ENCODE data around the gene SMC1B.
"Not testable (repeated sequence)": the region's sequence is repeated elsewhere in the genome, so short reads cannot be mapped to it uniquely, and the experiment has no call there.

SMC1B gene

GRCh38 chr22:45413368-45414211 lies at the start of gene SMC1B, which contains the start of gene RIBC2:
Gene SMC1B (minus strand): TSS chr22:45413599. CDS start chr22:45413567, 32 bp downstream.
Gene RIBC2 (plus strand): TSS chr22:45413693. CDS start chr22:45413887, 194 bp downstream.
- peak; percentile 81 for DNase-seq

DNA sequence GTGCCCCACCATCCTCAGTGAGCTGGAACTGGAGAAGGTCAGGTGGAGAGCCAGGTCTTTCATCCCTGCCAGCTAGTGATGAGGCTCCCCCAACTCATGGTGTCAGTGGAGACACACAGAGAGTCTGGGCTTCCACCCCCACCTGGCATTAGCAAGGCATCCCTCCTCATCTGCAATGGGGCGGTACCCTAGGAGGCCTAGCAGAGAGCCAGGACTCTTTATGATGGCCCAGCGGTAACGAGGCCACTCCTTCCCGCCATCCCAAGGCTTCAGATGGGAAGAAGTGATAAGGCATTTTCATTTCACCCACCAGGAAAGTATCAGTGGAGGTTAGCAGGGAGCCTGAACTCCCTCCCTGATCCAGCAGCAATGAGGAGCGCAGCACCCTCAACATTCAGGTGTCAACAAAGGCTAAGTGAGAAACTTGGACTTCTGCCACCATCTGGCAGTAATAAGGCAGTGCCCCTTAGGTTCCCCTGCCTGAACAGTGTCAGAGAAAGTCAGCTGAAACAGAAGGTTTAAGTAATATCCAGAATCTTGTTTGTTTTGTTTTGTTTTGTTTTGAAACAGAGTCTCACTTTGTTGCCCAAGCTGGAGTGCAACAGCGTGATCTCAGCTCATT lies 48.7 kb upstream of the SMC1B start:
- no peak for DNase-seq

DNA sequence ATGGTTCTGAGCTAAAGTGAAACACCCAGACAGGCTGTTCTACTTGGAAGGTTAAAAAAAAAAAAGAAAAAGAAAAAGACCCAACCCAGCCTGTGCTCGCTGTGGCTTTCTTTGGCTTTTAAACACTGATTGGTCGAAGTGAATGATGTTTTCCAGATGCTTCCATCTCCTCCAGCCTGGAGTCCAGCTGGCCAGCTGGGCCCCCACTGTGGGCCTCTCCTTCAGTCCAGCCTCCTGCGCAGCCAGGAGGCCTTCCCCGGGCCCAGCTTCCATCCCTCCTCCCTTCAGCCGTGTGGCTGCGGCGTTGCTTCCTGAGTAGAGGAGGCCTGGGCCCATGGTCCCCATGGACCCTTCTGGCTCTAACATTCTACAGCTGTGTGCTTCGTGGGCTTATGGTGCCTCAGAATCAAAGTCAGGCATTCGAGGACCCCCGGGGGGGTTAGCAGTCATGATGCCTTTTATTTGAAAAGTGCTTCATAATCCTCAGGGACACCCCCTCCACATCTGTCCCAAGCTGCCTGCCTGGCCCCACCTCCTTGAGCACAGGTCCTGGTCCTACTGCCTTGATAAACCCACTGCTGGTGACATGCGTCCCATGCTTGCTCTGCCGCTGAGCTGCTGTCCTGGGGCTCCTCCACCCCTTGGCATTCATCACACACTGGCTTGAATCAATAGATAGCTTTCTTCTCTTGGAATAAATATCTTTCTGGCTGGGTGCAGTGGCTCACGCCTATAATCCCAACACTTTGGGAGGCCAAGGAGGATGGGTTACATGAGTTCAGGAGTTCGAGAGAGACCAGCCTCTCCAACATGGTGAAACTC lies 47.1 kb upstream of the SMC1B start:
- DNase-seq, result no peak

GRCh38 chr22:45459235-45459634 lies 45.8 kb upstream of the SMC1B start:
- DNase-seq, result no peak

GRCh38 chr22:45458532-45458931 lies 45.1 kb upstream of the SMC1B start:
- no peak for DNase-seq

DNA sequence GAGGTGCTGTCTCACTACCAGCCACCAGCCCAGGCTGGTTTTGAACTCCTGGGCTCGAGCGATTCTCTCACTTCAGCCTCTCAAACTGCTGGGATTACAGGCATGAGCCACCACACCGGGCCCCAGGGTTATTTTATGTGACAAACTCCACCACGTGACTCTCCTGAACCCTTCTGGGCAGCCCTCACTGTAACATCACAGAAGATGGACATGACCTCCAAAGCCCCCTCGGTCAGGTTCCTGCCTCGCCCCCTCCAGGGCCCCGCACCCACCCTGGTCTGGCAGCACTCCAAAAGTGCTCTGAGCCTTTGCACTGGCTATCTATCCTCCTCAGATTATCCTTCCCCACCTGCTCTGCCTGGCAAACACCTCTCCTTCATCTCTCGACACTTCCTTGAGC lies 43.4 kb upstream of the SMC1B start:
- no peak for DNase-seq

- DNase-seq, result no peak
These were observed 42.2 kb upstream of the SMC1B start for GRCh38 chr22:45455621-45456020.

- no peak for DNase-seq
These were observed 41.8 kb upstream of the SMC1B start for GRCh38 chr22:45455212-45455611.

- no peak for DNase-seq
These were observed 40.9 kb upstream of the SMC1B start for GRCh38 chr22:45454275-45454674.

DNA sequence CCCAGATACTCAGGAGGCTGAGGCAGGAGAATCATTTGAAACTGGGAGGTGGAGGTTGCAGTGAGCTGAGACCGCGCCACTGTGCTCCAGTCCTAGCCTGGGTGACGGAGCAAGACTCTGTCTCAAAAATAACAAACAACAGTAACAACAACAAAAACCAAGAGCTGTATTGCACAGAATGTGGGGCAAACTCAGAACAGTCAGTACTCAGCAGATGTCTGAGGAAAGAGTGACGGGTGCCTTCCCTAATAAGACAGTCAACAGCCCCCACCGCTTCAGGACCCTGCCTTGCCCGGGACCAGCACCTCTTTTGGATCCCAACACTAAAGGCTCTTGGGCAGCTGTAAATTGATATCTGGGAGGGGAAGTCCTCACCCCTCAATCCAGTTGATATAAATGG lies 40.4 kb upstream of the SMC1B start:
- DNase-seq, result no peak

DNA sequence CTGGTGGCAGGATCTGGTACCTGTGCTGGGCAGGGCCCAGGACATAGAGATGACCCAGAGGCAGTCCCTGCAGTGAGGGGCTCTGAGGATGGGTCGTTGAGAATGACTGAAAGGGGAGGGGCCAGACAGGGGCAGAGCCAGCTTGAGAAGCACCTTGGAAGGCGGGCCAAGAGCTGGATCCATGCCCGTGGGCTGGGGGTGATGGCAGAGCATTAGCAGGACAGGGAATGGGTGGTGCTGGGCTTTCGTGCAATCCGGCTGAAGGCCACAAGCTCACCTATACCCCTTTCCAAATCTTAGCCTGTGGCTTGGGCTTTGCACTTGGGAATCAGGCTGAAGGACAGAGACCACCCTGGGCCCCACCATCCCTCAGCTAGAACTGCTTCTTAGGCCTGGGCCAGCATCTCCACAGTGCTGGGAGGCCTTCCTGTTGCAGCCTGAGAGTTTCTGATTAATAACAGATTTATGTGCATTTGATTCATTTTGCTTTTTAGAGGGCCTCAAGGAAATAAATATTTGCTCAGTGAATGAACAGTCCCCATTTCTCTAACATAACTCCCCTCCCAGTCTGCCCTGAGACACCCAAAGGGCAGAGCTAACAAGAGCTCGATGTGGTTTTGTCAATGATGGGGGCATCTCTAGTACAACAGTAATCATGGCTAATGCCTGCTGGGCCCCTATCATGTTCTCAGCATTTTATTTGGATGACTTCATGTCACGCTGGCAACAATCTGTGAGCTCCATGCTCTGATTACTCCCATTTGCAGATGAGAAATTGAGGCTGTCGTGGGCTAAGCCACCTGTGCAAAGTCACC lies 39.4 kb upstream of the SMC1B start:
- no peak for DNase-seq

- no peak for DNase-seq
These were observed 38.6 kb upstream of the SMC1B start for GRCh38 chr22:45451972-45452371.

DNA sequence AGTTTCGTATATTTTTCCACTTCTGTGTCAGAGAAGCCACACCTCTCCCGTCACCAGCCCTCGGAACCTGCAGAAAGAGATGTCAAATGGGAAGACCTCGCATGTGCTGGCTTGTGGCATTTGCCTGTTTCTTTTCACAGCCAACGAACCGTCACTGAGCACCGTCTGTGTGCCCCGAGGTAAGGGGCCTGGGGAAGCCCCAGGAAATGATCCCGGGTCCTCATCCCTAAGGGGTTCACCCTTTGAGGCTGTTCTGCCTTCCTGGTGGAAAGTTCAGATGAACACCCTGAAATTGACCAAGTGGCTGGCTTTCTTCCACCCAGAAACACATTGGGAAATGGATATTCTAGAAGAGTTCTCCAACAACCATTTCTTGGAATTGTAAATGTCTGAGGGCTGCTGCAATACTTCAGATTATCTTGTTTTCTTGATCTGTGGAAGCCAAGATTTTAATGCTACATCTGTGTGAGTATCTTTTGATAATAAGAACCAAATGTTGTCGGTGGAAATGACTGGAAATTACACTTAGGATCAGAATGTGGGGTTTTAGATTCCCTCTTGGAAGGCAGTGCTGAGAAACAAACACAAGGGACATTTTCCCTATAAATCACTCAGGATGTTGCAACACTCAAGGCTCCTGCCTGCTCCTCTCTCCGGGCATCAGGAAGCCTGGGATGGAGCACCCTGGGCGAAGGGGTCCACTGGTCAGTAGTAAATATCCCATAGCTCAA lies 37.7 kb upstream of the SMC1B start:
- DNase-seq, result no peak

DNA sequence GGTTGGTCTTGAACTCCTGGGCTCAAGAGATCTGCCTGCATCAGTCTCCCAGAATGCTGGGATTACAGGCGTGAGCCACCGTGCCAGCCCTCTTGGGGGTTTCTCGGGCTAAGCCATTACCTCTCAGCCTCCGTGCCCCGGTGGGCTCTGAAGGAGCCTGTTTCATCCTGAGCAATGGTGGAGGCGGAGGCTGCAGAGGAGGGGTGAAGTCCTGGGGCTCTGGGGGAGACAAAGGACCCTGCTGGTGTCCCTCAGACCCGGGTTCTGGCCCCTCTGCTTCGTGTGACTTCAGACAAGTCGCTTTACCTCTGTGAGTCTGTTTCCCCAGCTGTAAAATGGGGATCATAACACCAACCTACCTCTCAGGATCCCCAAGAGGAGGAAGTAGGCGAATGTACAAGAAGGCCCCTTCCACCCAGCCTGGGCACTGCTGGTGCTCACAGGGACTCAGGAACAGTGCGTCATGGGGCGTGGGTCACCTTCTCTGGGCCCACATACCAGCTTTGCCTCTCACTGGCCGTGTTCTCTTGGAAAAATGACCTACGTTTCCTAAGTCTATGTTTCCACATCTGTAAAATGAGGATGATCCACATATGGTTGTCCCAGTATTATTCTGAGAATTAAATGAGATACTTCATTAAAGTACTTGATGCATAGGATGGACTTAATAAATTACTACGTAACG lies 36.8 kb upstream of the SMC1B start:
- no peak for DNase-seq

DNA sequence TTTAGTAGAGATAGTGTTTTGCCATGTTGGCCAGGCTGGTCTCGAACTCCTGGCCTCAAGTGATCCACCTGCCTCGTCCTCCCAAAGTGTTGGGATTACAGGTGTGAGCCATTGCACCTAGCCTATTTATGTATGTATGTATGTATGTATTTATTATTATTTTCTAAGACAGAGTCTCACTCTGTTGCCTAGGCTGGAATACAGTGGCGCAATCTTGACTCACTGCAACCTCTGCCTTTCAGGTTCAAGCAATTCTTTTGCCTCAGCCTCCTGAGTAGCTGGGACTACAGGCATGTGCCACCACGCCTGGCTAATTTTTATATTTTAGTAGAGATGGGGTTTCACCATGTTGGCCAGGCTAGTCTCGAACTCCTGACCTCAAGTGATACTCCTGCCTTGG lies 36.0 kb upstream of the SMC1B start:
- not testable (repeated sequence) for DNase-seq

GRCh38 chr22:45448431-45448830 lies 35.0 kb upstream of the SMC1B start:
- no peak for DNase-seq

DNA sequence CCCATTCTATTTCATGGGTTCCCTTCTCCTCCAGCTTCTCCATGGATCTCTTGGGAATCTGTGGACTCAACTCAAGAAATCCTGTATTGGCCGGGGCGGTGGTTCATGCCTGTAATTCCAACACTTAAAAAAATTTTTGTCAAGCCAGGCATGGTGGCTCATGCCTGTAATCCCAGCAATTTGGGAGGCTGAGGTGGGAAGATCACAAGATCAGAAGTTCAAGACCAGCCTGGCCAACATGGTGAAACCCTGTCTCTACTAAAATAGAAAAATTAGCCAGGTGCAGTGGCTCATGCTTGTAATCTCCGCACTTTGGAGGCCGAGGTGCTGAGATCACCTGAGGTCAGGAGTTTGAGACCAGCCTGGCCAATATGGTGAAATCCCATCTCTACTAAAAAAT lies 34.2 kb upstream of the SMC1B start:
- DNase-seq, result not testable (repeated sequence)

GRCh38 chr22:45446216-45446615 lies 32.8 kb upstream of the SMC1B start:
- no peak for DNase-seq

DNA sequence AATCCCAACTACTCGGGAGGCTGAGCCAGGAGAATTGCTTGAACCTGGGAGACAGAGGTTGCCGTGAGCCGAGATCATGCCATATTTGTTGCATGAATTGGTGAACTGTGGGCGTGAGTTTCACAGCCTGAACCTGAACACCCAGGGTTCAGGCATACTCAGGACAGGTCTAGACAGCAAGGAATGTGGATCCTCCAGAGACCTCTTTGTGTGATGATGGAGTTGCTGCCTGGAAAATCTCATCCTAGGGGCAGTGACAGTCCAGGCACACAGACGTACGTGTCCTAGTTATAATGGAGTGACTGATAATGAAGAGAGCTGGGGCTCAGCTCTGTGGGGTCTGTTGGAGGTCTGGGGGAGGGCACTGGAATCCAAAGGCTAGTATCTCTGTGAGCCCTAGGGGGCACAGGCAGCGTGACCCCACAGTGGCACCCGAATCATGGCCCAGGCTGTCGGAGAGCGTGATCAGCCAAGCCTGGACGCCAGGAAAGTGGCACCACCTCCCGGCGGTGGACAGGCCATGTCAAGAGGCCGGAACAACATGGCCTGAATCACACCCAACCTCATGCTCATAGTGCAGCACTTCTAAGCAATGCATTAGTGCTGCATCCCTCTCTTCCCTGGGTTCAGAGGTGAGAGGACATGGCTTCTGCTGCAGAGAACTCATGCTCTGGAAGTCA lies 31.8 kb upstream of the SMC1B start:
- DNase-seq, result no peak

DNA sequence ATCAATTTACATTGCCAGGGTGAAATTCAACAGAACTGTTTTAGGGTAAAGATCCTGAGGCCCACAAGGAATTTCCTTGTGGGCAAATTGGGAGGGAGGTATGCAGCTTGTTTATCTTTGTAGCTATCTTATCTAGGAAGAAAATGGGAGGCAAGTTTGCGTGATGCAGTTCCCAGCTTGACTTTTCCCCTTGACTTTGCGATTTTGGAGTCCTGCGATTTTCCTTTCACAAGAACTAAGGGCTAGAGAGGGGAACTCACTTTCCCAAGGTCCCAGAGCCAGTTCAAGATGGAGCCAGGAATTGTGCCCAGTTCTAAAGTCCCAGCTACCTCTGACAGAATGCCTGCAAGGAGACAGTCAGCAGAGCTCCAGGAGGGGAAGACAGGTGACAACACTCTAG lies 30.8 kb upstream of the SMC1B start:
- no peak for DNase-seq

DNA sequence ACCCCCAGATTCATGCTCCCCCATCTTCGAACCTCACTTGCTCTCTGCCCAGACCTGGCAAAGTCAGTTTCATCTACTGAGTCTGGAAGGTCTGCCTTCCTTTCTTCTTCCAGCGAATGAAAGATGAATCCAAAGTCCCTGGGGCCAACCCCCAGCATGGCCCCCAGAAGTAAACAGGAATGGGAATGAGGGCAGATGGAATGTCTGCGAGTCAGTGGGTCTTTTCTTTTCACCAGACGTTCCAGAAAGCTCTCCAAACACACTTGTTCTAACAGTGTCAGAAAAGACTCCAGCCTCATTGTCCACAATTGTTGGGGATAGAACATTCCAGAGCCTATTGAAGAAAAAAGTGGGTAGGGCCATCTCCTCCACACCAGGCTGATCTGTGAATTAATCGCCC lies 28.7 kb upstream of the SMC1B start:
- no peak for DNase-seq

Measured in activated naive CD4-positive, alpha-beta T cell treated with Interleukin-2 at 50 U/mL for 16 hours (primary cell).